ENCODE measurements around the gene TLR3. TPM values are rescaled to one million over a fixed set of nuclear protein-coding genes. Genes with fewer than 3 reads are reported as not detected.
A peak's percentile ranks its signal among the peaks of the same experiment; 100 is the strongest.

Gene TLR3
- total RNA-seq, 1 donor from 2014 or later, result 30.2 TPM

- peak; percentile 19 for DNase-seq (ENCODE audit: low spot score)
These were observed 36.1 kb downstream of the TLR3 start for GRCh38 chr4:186104890-186105646.

GRCh38 chr4:186105647-186106321 is 36.8 kb downstream of the TLR3 start:
- no peak for DNase-seq (ENCODE audit: low spot score)

- DNase-seq (ENCODE audit: low spot score), result no peak
These were observed 39.0 kb downstream of the TLR3 start for GRCh38 chr4:186107947-186108346.

- DNase-seq (ENCODE audit: low spot score), result no peak
These were observed 39.4 kb downstream of the TLR3 start for GRCh38 chr4:186108391-186108790.

GRCh38 chr4:186109245-186109644 is 40.3 kb downstream of the TLR3 start:
- no peak for DNase-seq (ENCODE audit: low spot score)

- no peak for DNase-seq (ENCODE audit: low spot score)
These were observed 47.7 kb downstream of the TLR3 start for GRCh38 chr4:186116697-186117096.

GRCh38 chr4:186118582-186118981 is 49.6 kb downstream of the TLR3 start:
- no peak for DNase-seq (ENCODE audit: low spot score)

- DNase-seq (ENCODE audit: low spot score), result no peak
These were observed 52.1 kb downstream of the TLR3 start for GRCh38 chr4:186121057-186121456.

GRCh38 chr4:186128842-186129241 is 59.9 kb downstream of the TLR3 start:
- no peak for DNase-seq (ENCODE audit: low spot score)

GRCh38 chr4:186131935-186132334 is 63.0 kb downstream of the TLR3 start:
- DNase-seq (ENCODE audit: low spot score), result no peak

GRCh38 chr4:186132577-186133242 is 63.8 kb downstream of the TLR3 start:
- no peak for DNase-seq (ENCODE audit: low spot score)

GRCh38 chr4:186134257-186134656 is 65.3 kb downstream of the TLR3 start:
- no peak for DNase-seq (ENCODE audit: low spot score)

- no peak for DNase-seq (ENCODE audit: low spot score)
These were observed 65.9 kb downstream of the TLR3 start for GRCh38 chr4:186134861-186135260.

- DNase-seq (ENCODE audit: low spot score), result no peak
These were observed 68.3 kb downstream of the TLR3 start for GRCh38 chr4:186137196-186137794.

Other genes with a start within 250 kb of the TLR3 start
- gene FAM149A, start 35.5 kb downstream of the TLR3 start, total RNA-seq, result 38.2 TPM
- 96.4 TPM for gene CYP4V2, start 122.4 kb downstream of the TLR3 start, total RNA-seq
- 3.7 TPM for gene KLKB1, start 158.4 kb downstream of the TLR3 start, total RNA-seq
- 23.9 TPM for gene F11, start 197.0 kb downstream of the TLR3 start, total RNA-seq